Osteoblast (primary cell): Measurements from ENCODE around the gene TGFB1. TPM values are rescaled to one million over a fixed set of nuclear protein-coding genes. Genes with fewer than 3 reads are reported as not detected.
A peak's percentile ranks its signal among the peaks of the same experiment; 100 is the strongest.

Source experiments
- DNase-seq: peaks from one replicate; pipeline ENCODE4 v3.0.0; 2011; ENCODE audit warnings: low spot score, mixed read lengths; ENCODE audit not compliant: insufficient read length; ENCODE audit errors: missing footprints
- H2AFZ ChIP-seq: 2 replicates; pipeline ENCODE4 v1.6.0; 2011; ENCODE audit warnings: mild to moderate bottlenecking, low read length
- H3K27ac ChIP-seq: 2 replicates; pipeline ENCODE4 v1.5.1; 2011; ENCODE audit warnings: mild to moderate bottlenecking, low read depth, low read length, moderate library complexity
- H3K27me3 ChIP-seq: 2 replicates; pipeline ENCODE4 v1.6.0; 2012; ENCODE audit warnings: mild to moderate bottlenecking, control low read depth, inconsistent platforms, low read length, moderate library complexity; ENCODE audit not compliant: insufficient read depth
- H3K36me3 ChIP-seq: 2 replicates; pipeline ENCODE4 v1.5.1; 2011; ENCODE audit warnings: mild to moderate bottlenecking, low read length, control low read depth, moderate library complexity; ENCODE audit not compliant: insufficient read depth
- H3K4me1 ChIP-seq: 2 replicates; pipeline ENCODE4 v1.5.1; 2011; ENCODE audit warnings: mild to moderate bottlenecking, low read length, control low read depth, moderate library complexity; ENCODE audit not compliant: insufficient read depth
- H3K4me2 ChIP-seq: 2 replicates; pipeline ENCODE4 v1.6.0; 2011; ENCODE audit warnings: mild to moderate bottlenecking, low read length; ENCODE audit not compliant: insufficient read depth
- H3K4me3 ChIP-seq: fragments of 200-600 bp; sonication (generic); 3 replicates; pipeline ENCODE4 v1.5.1; 2012; ENCODE audit warnings: mild to moderate bottlenecking, low read length, inconsistent platforms; ENCODE audit not compliant: insufficient read depth
- H3K79me2 ChIP-seq: 2 replicates; pipeline ENCODE4 v1.6.0; 2012; ENCODE audit warnings: mild to moderate bottlenecking, low read length, control low read depth, inconsistent platforms; ENCODE audit not compliant: insufficient read depth
- H3K9me3 ChIP-seq: 2 replicates; pipeline ENCODE4 v1.5.1; 2011; ENCODE audit warnings: low read depth, low read length, control low read depth
- H4K20me1 ChIP-seq: 2 replicates; pipeline ENCODE4 v1.6.0; 2012; ENCODE audit warnings: mild to moderate bottlenecking, low read length, control low read depth; ENCODE audit not compliant: insufficient read depth
- CTCF ChIP-seq: IDR thresholded peaks from 2 replicates; pipeline ENCODE4 v1.5.1; 2011; ENCODE audit warnings: mild to moderate bottlenecking, low read depth, low read length, moderate library complexity; ENCODE audit errors: extremely low read depth
- total RNA-seq: library from RNA; depleted of rRNA; stranded (reverse); fragments of >200 nt; gene quantifications from 2 replicates; pipeline ENCODE4 v1.2.3, GENCODE V29; 2012

TGFB1 gene
- total RNA-seq, 1 donor = 17.4 TPM

- no peak overlapping the region for H3K4me3 ChIP-seq
- H3K9me3 ChIP-seq = no peaks in the 10 kb centered on the region
- H3K36me3 ChIP-seq = peaks cover 42% of the 10 kb centered on the region
- H3K4me2 ChIP-seq = no peak overlapping the region
- H3K4me1 ChIP-seq = peaks cover 49% of the 10 kb centered on the region
- peaks cover 9% of the 10 kb centered on the region for H3K79me2 ChIP-seq
- TF ChIP-seq CTCF = no peak
- H4K20me1 ChIP-seq = peaks cover 19% of the 10 kb centered on the region
- H3K27me3 ChIP-seq = no peaks in the 10 kb centered on the region
- DNase-seq = peak; percentile 76
- H2AFZ ChIP-seq = no peak overlapping the region
- peak overlapping the region; percentile 100 for H3K27ac ChIP-seq
Observed at GRCh38 chr19:41321204-41321599, 32.5 kb downstream of the TGFB1 start.

DNA sequence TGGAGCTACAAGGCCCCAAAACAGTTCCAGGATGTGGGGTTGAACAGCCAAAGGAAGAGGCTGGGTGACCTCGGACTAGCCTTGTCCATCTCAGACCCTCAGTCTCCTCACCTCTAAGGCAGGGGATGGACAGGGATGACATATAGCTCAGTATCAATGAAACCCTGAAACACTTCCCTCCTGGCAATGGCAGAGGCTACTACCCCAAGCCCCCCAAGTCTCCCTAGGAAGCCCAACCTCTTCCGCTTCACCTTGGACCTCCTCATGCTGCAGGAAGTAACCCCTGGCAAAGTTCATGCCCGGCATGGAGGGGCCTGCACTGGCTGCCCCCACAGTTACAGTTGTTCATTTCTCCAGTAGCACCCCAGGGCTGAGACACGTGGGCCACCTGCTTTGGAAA is 33.2 kb downstream of the TGFB1 start:
- Histone ChIP-seq H3K36me3 (peaks cover 49% of the 10 kb centered on the region), H3K27ac (peak overlapping the region; percentile 29)

GRCh38 chr19:41320185-41320518 is 33.6 kb downstream of the TGFB1 start:
- Histone ChIP-seq H2AFZ (no peak overlapping the region), H3K27me3 (no peaks in the 10 kb centered on the region), H3K9me3 (no peaks in the 10 kb centered on the region), H3K79me2 (peaks cover 12% of the 10 kb centered on the region), H3K4me2 (no peak overlapping the region), H3K27ac (no peak overlapping the region), H3K4me1 (peaks cover 38% of the 10 kb centered on the region), H3K4me3 (no peak overlapping the region), H3K36me3 (peaks cover 49% of the 10 kb centered on the region), H4K20me1 (peaks cover 24% of the 10 kb centered on the region)
- TF ChIP-seq CTCF = no peak
- DNase-seq = no peak

More for the DNA sequence above, 33.2 kb downstream of the TGFB1 start:
- DNase-seq = peak; percentile 60
- peaks cover 42% of the 10 kb centered on the region for H3K4me1 ChIP-seq
- no peaks in the 10 kb centered on the region for H3K27me3 ChIP-seq
- no peak overlapping the region for H2AFZ ChIP-seq
- no peaks in the 10 kb centered on the region for H3K9me3 ChIP-seq
- H3K4me2 ChIP-seq = no peak overlapping the region
- H3K79me2 ChIP-seq = peaks cover 12% of the 10 kb centered on the region
- no peak for TF ChIP-seq CTCF
- no peak overlapping the region for H3K4me3 ChIP-seq
- H4K20me1 ChIP-seq = peaks cover 24% of the 10 kb centered on the region

GRCh38 chr19:41319500-41320184 is 34.1 kb downstream of the TGFB1 start:
- Histone ChIP-seq H3K27ac (no peak overlapping the region), H3K36me3 (peaks cover 50% of the 10 kb centered on the region), H3K79me2 (peaks cover 13% of the 10 kb centered on the region), H2AFZ (no peak overlapping the region), H3K4me1 (peaks cover 33% of the 10 kb centered on the region), H4K20me1 (peaks cover 24% of the 10 kb centered on the region), H3K4me3 (no peak overlapping the region), H3K4me2 (no peak overlapping the region), H3K9me3 (no peaks in the 10 kb centered on the region), H3K27me3 (no peaks in the 10 kb centered on the region)
- peak; percentile 43 for DNase-seq
- TF ChIP-seq CTCF = no peak
